ENCODE results near the gene ATXN7L3. TPM values are rescaled to one million over a fixed set of nuclear protein-coding genes. Genes with fewer than 3 reads are reported as not detected.

Gene ATXN7L3
- total and polyA plus RNA-seq, 9 of the 15 experiments (the other 6 are each of a cell fraction or from before 2014, with no cell fraction given), result 0.62 to 66.1 (median 33.2) TPM

DNA sequence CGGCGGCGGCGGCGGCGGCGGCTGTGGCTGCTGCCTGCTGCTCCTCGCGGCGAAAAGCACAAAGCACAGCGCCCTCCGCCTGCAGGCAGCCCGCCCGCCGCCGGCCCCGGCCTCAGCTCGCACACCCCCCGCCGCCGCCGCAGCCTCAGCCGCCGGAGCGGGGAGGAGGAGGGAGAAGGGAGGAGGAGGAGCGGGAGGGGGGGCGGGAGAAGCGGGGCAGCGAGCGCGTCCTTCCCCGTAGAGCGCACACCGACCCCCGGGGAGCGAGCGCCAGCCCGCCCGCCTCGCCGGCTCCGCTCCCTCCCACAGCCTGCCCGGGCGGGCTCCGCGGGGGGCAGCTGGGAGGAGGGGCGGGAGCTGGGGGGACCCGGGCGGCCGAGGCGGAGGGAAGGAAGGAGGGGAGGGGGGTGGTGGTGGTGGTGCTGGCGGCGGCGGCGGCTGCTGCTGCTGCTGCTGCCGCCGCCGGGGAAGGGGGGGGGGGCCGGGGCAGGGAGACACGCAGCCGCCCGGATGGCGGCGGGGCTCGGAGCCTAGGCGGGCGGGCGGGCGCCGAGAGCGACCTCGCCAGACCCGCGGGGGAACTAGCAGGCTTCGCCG, 20.0 kb upstream of the ATXN7L3 start, which contains the start of gene UBTF (continued):
- TF ChIP-seq, protein P1, sequence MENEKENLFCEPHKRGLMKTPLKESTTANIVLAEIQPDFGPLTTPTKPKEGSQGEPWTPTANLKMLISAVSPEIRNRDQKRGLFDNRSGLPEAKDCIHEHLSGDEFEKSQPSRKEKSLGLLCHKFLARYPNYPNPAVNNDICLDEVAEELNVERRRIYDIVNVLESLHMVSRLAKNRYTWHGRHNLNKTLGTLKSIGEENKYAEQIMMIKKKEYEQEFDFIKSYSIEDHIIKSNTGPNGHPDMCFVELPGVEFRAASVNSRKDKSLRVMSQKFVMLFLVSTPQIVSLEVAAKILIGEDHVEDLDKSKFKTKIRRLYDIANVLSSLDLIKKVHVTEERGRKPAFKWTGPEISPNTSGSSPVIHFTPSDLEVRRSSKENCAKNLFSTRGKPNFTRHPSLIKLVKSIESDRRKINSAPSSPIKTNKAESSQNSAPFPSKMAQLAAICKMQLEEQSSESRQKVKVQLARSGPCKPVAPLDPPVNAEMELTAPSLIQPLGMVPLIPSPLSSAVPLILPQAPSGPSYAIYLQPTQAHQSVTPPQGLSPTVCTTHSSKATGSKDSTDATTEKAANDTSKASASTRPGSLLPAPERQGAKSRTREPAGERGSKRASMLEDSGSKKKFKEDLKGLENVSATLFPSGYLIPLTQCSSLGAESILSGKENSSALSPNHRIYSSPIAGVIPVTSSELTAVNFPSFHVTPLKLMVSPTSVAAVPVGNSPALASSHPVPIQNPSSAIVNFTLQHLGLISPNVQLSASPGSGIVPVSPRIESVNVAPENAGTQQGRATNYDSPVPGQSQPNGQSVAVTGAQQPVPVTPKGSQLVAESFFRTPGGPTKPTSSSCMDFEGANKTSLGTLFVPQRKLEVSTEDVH (IDR thresholded peaks at IDR 0.05; ENCODE audit: low read depth, partially characterized antibody), result no peak
- peak; percentile 93 for TF ChIP-seq ZNF263 (CRISPR knock-in tag; IDR thresholded peaks at IDR 0.05; ENCODE audit: borderline replicate concordance)
- TF ChIP-seq POLR2G (IDR thresholded peaks at IDR 0.05; ENCODE audit: low read depth, low read length), result peak; percentile 71
- TF ChIP-seq ZNF3 (CRISPR knock-in tag; IDR thresholded peaks at IDR 0.05), result no peak
- TF ChIP-seq, protein P2, sequence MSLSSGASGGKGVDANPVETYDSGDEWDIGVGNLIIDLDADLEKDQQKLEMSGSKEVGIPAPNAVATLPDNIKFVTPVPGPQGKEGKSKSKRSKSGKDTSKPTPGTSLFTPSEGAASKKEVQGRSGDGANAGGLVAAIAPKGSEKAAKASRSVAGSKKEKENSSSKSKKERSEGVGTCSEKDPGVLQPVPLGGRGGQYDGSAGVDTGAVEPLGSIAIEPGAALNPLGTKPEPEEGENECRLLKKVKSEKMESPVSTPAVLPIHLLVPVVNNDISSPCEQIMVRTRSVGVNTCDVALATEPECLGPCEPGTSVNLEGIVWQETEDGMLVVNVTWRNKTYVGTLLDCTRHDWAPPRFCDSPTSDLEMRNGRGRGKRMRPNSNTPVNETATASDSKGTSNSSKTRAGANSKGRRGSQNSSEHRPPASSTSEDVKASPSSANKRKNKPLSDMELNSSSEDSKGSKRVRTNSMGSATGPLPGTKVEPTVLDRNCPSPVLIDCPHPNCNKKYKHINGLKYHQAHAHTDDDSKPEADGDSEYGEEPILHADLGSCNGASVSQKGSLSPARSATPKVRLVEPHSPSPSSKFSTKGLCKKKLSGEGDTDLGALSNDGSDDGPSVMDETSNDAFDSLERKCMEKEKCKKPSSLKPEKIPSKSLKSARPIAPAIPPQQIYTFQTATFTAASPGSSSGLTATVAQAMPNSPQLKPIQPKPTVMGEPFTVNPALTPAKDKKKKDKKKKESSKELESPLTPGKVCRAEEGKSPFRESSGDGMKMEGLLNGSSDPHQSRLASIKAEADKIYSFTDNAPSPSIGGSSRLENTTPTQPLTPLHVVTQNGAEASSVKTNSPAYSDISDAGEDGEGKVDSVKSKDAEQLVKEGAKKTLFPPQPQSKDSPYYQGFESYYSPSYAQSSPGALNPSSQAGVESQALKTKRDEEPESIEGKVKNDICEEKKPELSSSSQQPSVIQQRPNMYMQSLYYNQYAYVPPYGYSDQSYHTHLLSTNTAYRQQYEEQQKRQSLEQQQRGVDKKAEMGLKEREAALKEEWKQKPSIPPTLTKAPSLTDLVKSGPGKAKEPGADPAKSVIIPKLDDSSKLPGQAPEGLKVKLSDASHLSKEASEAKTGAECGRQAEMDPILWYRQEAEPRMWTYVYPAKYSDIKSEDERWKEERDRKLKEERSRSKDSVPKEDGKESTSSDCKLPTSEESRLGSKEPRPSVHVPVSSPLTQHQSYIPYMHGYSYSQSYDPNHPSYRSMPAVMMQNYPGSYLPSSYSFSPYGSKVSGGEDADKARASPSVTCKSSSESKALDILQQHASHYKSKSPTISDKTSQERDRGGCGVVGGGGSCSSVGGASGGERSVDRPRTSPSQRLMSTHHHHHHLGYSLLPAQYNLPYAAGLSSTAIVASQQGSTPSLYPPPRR (CRISPR knock-in tag; IDR thresholded peaks at IDR 0.05; ENCODE audit: borderline replicate concordance), result no peak
- peak in 1 of 3 experiments; percentile 74 for TF ChIP-seq YY1 (IDR thresholded peaks at IDR 0.05; ENCODE audit: borderline replicate concordance in 1 of 3, control insufficient read depth in 1 of 3, extremely low read depth in 1 of 3, insufficient read depth in 3 of 3, insufficient read length in 1 of 3, insufficient replicate concordance in 2 of 3, low read depth in 1 of 3, low read length in 2 of 3)
- TF ChIP-seq CEBPB (tag; IDR thresholded peaks at IDR 0.05), result no peak
- TF ChIP-seq PCBP1 (IDR thresholded peaks at IDR 0.05; ENCODE audit: low read depth, low read length, poor library complexity, severe bottlenecking), result peak; percentile 87
- no peak for TF ChIP-seq HIVEP1 (CRISPR knock-in tag; IDR thresholded peaks at IDR 0.05)
- peak; percentile 62 for TF ChIP-seq RBM22 (IDR thresholded peaks at IDR 0.05; ENCODE audit: low read depth, low read length, poor library complexity, severe bottlenecking)
- TF ChIP-seq RB1 (IDR thresholded peaks at IDR 0.05; ENCODE audit: low read depth), result 0 out of 2 replicates have a peak, but pooled peaks have one; percentile 34
- peak; percentile 60; the same call in 1 of the 2 replicates for TF ChIP-seq ZBTB7A (IDR thresholded peaks at IDR 0.05; ENCODE audit: borderline replicate concordance, control insufficient read depth, low read depth, low read length)
- TF ChIP-seq MYC (IDR thresholded peaks at IDR 0.05; ENCODE audit: low read depth, low read length), result no peak
- no peak for TF ChIP-seq MYC (CRISPR knock-in tag; IDR thresholded peaks at IDR 0.05; ENCODE audit: borderline replicate concordance, low read depth)
- TF ChIP-seq, protein P3, sequence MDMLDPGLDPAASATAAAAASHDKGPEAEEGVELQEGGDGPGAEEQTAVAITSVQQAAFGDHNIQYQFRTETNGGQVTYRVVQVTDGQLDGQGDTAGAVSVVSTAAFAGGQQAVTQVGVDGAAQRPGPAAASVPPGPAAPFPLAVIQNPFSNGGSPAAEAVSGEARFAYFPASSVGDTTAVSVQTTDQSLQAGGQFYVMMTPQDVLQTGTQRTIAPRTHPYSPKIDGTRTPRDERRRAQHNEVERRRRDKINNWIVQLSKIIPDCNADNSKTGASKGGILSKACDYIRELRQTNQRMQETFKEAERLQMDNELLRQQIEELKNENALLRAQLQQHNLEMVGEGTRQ (CRISPR knock-in tag; IDR thresholded peaks at IDR 0.05), result no peak
- TF ChIP-seq U2AF2 (optimal IDR thresholded peaks at IDR 0.05; ENCODE audit: low read depth, low read length), result no peak

All from K562 (cell line).